GM12872 (cell line): ENCODE data around the gene ZBED5.

Experiments used
- CTCF ChIP-seq: IDR thresholded peaks from 3 replicates; pipeline ENCODE4 v1.5.1; 2011; ENCODE audit warnings: low read depth, mild to moderate bottlenecking, low read length, moderate library complexity; ENCODE audit not compliant: insufficient read depth

The ZBED5 gene

GRCh38 chr11:10875430-10876021, 17.7 kb upstream of the ZBED5 start:
- TF ChIP-seq CTCF = no peak

GRCh38 chr11:10872097-10872496, 14.2 kb upstream of the ZBED5 start:
- TF ChIP-seq CTCF = no peak

- no peak for TF ChIP-seq CTCF
Measured at GRCh38 chr11:10868352-10868751, 10.5 kb upstream of the ZBED5 start.

DNA sequence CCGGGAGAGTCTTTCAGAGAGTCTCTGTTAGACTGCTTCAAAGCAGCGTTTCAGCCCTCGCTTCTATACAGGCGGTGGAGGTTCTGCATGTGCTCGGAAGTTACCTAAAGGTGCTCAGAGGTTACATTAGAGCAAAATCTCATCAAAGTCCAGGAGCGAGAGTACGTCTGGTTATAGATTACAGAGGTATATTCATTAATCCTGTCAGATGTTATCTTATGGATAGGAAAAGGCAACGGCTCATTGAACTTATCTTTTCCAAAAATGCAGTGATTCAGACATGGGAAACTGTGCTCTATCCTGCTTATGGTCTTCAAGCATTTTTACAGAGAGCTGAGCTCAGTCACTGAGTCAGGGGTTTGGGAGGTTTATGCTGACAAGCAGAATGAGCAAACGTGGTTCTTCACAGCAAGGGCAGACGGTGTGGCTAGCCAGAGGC, 9.1 kb upstream of the ZBED5 start:
- TF ChIP-seq CTCF = no peak

DNA sequence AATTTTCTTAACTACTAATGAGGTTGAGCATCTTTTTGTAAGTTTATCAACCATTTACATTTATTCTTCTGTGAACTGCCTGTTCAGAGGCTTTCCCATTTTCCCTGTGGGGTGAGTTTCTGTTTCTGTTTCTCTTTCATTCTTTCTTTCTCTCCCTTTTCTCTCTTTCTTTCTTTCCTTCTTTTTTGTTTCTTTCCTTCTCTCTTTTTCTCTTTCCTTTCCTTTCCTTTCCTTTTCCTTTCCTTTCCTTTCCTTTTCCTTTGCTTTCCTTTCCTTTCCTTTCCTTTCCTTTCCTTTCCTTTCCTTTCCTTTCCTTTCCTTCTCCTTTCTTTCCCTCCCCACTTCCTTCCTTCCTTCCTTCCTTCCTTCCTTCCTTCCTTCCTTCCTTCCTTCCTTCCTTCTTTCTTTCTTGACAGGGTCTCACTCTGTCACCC, 8.0 kb upstream of the ZBED5 start:
- no peak for TF ChIP-seq CTCF

GRCh38 chr11:10864688-10865087, 6.8 kb upstream of the ZBED5 start:
- no peak for TF ChIP-seq CTCF

GRCh38 chr11:10862446-10862845, 4.6 kb upstream of the ZBED5 start:
- no peak for TF ChIP-seq CTCF
